Measurements from ENCODE around the gene DNAI4. TPM values are rescaled to one million over a fixed set of nuclear protein-coding genes. Genes with fewer than 3 reads are reported as not detected.
A peak's percentile ranks its signal among the peaks of the same experiment; 100 is the strongest.

The DNAI4 gene
- total RNA-seq, 1 experiment from 2014 or later = 3.9 TPM

DNA sequence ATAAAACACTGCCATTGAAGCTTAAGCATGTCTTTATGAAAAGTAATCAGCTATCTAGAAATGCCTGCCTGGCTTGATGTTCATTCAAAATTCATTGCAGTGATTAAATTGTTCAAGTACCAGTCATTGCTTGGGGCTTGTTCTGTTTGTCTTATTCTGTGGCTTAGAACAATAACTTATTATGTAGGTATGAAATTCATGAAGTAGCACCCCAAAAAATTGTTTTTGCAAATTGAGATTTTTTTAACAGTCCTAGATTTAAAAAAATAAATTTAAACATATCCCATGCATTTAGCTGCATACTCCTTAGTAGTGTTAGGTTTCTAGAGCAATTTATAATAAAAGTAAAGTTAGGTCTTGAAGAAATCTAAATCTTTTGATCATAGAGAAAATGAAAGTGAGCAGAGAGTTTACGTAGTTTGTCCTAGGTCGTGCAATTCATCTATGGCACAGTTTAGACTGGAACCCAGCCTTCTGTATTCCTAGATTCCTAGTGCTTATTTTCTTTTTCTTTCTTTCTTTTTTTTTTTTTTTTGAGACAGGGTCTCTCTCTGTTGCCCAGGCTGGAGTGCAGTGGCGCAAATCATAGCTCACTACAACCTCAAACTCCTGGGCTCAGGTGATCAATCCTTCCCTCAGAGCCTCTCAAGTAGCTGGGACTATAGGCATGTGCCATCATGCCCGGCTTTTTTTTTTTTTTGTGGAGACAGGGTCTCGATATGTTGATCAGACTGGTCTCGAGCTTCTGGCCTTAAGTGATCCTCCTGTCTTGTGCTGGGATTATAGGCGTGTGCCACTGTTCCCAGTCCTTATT is 9.4 kb upstream of the DNAI4 start:
- Histone ChIP-seq H3K9ac (ENCODE audit: low read length) (no peak overlapping the region), H2AFZ (ENCODE audit: low read depth, low read length, poor library complexity, severe bottlenecking) (no peak overlapping the region), H3K9me2 (ENCODE audit: insufficient read depth) (no peaks in the 10 kb centered on the region), H3K27ac (ENCODE audit: low read depth, low read length) (no peak overlapping the region), H3K9me3 (ENCODE audit: control insufficient read depth in 1 of 2, insufficient read depth in 1 of 2, low read depth in 1 of 2, low read length in 2 of 2) (no peaks in the 10 kb centered on the region), H4K20me1 (ENCODE audit: insufficient read depth) (no peaks in the 10 kb centered on the region), H3K79me2 (ENCODE audit: insufficient read depth, low read length) (peaks cover 89% of the 10 kb centered on the region), H3K4me2 (ENCODE audit: low read length) (no peak overlapping the region), H3K4me3 (replicated peaks in 1 of 2; ENCODE audit: low read depth in 1 of 2, low read length in 2 of 2) (no peak overlapping the region), H3K27me3 (ENCODE audit: insufficient read depth, low read length) (no peaks in the 10 kb centered on the region), H3K4me1 (ENCODE audit: control insufficient read depth in 1 of 2, insufficient read depth in 2 of 2, low read length in 2 of 2) (peaks cover 12 to 29% of the 10 kb centered on the region in 2 experiments; a peak in 3 of 4 replicates), H3K36me3 (ENCODE audit: control insufficient read depth in 1 of 2, insufficient read depth in 2 of 2, low read length in 2 of 2) (no peaks in the 10 kb centered on the region)
- POLR2A ChIA-PET = interaction anchor here (0.7 kb wide), 1 partner anchor 659 kb away, joined by 4 read pairs; no protein-coding TSS in a partner anchor
- RAD21 ChIA-PET (ENCODE audit: low non-redundant PET in 1 of 2, low total read pairs in 2 of 2, uncharacterized antibody in 2 of 2, unreplicated experiment in 2 of 2) = no interaction called here
- TF ChIP-seq CEBPB (IDR thresholded peaks at IDR 0.05; ENCODE audit: low read depth) = no peak
- no peak for TF ChIP-seq POLR2A (IDR thresholded peaks at IDR 0.05; ENCODE audit: borderline replicate concordance, extremely low read depth, insufficient read depth, insufficient read length)
- TF ChIP-seq, protein P1, sequence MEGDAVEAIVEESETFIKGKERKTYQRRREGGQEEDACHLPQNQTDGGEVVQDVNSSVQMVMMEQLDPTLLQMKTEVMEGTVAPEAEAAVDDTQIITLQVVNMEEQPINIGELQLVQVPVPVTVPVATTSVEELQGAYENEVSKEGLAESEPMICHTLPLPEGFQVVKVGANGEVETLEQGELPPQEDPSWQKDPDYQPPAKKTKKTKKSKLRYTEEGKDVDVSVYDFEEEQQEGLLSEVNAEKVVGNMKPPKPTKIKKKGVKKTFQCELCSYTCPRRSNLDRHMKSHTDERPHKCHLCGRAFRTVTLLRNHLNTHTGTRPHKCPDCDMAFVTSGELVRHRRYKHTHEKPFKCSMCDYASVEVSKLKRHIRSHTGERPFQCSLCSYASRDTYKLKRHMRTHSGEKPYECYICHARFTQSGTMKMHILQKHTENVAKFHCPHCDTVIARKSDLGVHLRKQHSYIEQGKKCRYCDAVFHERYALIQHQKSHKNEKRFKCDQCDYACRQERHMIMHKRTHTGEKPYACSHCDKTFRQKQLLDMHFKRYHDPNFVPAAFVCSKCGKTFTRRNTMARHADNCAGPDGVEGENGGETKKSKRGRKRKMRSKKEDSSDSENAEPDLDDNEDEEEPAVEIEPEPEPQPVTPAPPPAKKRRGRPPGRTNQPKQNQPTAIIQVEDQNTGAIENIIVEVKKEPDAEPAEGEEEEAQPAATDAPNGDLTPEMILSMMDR (IDR thresholded peaks at IDR 0.05 in 2 of 3, conservative IDR thresholded peaks at IDR 0.05 in 1 of 3; ENCODE audit: borderline replicate concordance in 1 of 3, insufficient read depth in 1 of 3, low read depth in 2 of 3, low read length in 2 of 3) = no peak
- TF ChIP-seq ZNF274 (IDR thresholded peaks at IDR 0.05; ENCODE audit: low read depth, low read length) = no peak
- ATAC-seq = no peak
- intact Hi-C loops (cut with micrococcal nuclease) = no loop called here
- DNase-seq (ENCODE audit: low read depth, low spot score) = no peak
- CTCF ChIA-PET = interaction anchor here (1.5 kb wide), 1 partner anchor 9 kb away, joined by 3 read pairs; the partner anchor contains the start of genes DNAI4 and MIER1
- BruUV-seq (replicated peaks) = no TSS peak

GRCh38 chr1:66932291-66932690 is 7.6 kb upstream of the DNAI4 start:
- no peak for ATAC-seq
- Histone ChIP-seq H3K4me2 (ENCODE audit: low read length) (peak overlapping the region; percentile 86; the same call in 1 of the 2 replicates), H3K36me3 (ENCODE audit: control insufficient read depth in 1 of 2, insufficient read depth in 2 of 2, low read length in 2 of 2) (no peaks in the 10 kb centered on the region), H3K9me2 (ENCODE audit: insufficient read depth) (no peaks in the 10 kb centered on the region), H2AFZ (ENCODE audit: low read depth, low read length, poor library complexity, severe bottlenecking) (no peak overlapping the region), H3K4me1 (ENCODE audit: control insufficient read depth in 1 of 2, insufficient read depth in 2 of 2, low read length in 2 of 2) (peaks cover 12 to 15% of the 10 kb centered on the region in 2 experiments; a peak in 3 of 4 replicates), H3K79me2 (ENCODE audit: insufficient read depth, low read length) (peaks cover 83% of the 10 kb centered on the region), H3K4me3 (replicated peaks in 1 of 2; ENCODE audit: low read depth in 1 of 2, low read length in 2 of 2) (no peak overlapping the region; a peak in 1 of 4 replicates), H3K9ac (ENCODE audit: low read length) (no peak overlapping the region), H3K9me3 (ENCODE audit: control insufficient read depth in 1 of 2, insufficient read depth in 1 of 2, low read depth in 1 of 2, low read length in 2 of 2) (no peaks in the 10 kb centered on the region), H4K20me1 (ENCODE audit: insufficient read depth) (no peaks in the 10 kb centered on the region), H3K27ac (ENCODE audit: low read depth, low read length) (no peak overlapping the region), H3K27me3 (ENCODE audit: insufficient read depth, low read length) (no peaks in the 10 kb centered on the region)
- CTCF ChIA-PET = no interaction called here
- RAD21 ChIA-PET (ENCODE audit: low non-redundant PET in 1 of 2, low total read pairs in 2 of 2, uncharacterized antibody in 2 of 2, unreplicated experiment in 2 of 2) = no interaction called here
- intact Hi-C loops (cut with micrococcal nuclease) = no loop called here
- no TSS peak for BruUV-seq (replicated peaks)
- POLR2A ChIA-PET = no interaction called here
- no peak for DNase-seq (ENCODE audit: low read depth, low spot score)
- TF ChIP-seq, protein P1 (IDR thresholded peaks at IDR 0.05 in 2 of 3, conservative IDR thresholded peaks at IDR 0.05 in 1 of 3; ENCODE audit: borderline replicate concordance in 1 of 3, insufficient read depth in 1 of 3, low read depth in 2 of 3, low read length in 2 of 3) = no peak
- TF ChIP-seq EZH2phosphoT487 (IDR thresholded peaks at IDR 0.05; ENCODE audit: borderline replicate concordance) (no peak), ATF3 (IDR thresholded peaks at IDR 0.05) (no peak), EZH2 (IDR thresholded peaks at IDR 0.05) (no peak), POLR2AphosphoS5 (IDR thresholded peaks at IDR 0.05; ENCODE audit: low read depth, low read length) (no peak)
- TF ChIP-seq, protein P2, sequence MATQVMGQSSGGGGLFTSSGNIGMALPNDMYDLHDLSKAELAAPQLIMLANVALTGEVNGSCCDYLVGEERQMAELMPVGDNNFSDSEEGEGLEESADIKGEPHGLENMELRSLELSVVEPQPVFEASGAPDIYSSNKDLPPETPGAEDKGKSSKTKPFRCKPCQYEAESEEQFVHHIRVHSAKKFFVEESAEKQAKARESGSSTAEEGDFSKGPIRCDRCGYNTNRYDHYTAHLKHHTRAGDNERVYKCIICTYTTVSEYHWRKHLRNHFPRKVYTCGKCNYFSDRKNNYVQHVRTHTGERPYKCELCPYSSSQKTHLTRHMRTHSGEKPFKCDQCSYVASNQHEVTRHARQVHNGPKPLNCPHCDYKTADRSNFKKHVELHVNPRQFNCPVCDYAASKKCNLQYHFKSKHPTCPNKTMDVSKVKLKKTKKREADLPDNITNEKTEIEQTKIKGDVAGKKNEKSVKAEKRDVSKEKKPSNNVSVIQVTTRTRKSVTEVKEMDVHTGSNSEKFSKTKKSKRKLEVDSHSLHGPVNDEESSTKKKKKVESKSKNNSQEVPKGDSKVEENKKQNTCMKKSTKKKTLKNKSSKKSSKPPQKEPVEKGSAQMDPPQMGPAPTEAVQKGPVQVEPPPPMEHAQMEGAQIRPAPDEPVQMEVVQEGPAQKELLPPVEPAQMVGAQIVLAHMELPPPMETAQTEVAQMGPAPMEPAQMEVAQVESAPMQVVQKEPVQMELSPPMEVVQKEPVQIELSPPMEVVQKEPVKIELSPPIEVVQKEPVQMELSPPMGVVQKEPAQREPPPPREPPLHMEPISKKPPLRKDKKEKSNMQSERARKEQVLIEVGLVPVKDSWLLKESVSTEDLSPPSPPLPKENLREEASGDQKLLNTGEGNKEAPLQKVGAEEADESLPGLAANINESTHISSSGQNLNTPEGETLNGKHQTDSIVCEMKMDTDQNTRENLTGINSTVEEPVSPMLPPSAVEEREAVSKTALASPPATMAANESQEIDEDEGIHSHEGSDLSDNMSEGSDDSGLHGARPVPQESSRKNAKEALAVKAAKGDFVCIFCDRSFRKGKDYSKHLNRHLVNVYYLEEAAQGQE (IDR thresholded peaks at IDR 0.05; ENCODE audit: low read depth) = no peak
